K562 (cell line): Measurements from ENCODE around the gene DYSF. TPM values are rescaled to one million over a fixed set of nuclear protein-coding genes. Genes with fewer than 3 reads are reported as not detected.

Source experiments
- ATAC-seq: fragments of 200-7000 bp; cut with Tn5 transposase; 3 replicates; pipeline ENCODE4 v1.9.1; 2020; ENCODE audit warnings: moderate library complexity
- BruUV-seq: library from RNA; stranded (reverse); fragments of 400-500 nt; replicated peaks from 2 replicates; lab custom pipeline; 2021; lab: Mats Ljungman, UMichigan
- CTCF ChIA-PET: fragments of 300-600 bp; formaldehyde crosslinking; extraction: SDS; loops from one replicate; lab custom pipeline; 2021; ENCODE audit warnings: low intra/inter-chr PET ratio; lab: Yijun Ruan, JAX
- POLR2A ChIA-PET: fragments of 300-600, 350-650 bp; sonication (Branson Sonifier 250); formaldehyde crosslinking; extraction: SDS; loops from one replicate; lab custom pipeline; 2021; ENCODE audit warnings: antibody characterized with exemption, inconsistent platforms; lab: Yijun Ruan, JAX
- DNase-seq, 4 experiments: peaks; one replicate each; pipeline versions ENCODE4 v3.0.0 to v3.0.0-alpha.2; 2011 to 2018; ENCODE audit warnings: low spot score in 3 of 4, mixed read lengths in 3 of 4; ENCODE audit errors: extremely low read depth in 1 of 4
- FAIRE-seq: peaks from 2 replicates; lab custom pipeline; 2011; peaks lifted over from hg19 to GRCh38; lab: Jason Lieb, UNC
- H2AFZ ChIP-seq: 2 replicates; pipeline ENCODE4 v1.6.0; 2011; ENCODE audit warnings: low read depth, low read length, control low read depth, inconsistent platforms
- H3K27ac ChIP-seq: fragments of 200-600 bp; 3 replicates; pipeline ENCODE4 v1.8.0; 2011; ENCODE audit warnings: low read depth, mild to moderate bottlenecking, control low read depth, inconsistent platforms, low read length, moderate library complexity, mixed read lengths; ENCODE audit errors: extremely low read depth
- H3K27me3 ChIP-seq, 2 experiments: fragments of 300-600 bp in 1 of 2; 2 replicates in 1 of 2; 3 replicates in 1 of 2; pipeline versions ENCODE4 v1.6.0 to v1.8.0; 2011; ENCODE audit warnings: inconsistent platforms in 2 of 2, low read length in 2 of 2, mild to moderate bottlenecking in 1 of 2, mixed read lengths in 1 of 2, moderate library complexity in 1 of 2; ENCODE audit not compliant: control insufficient read depth in 2 of 2, insufficient read depth in 2 of 2
- H3K36me3 ChIP-seq: fragments of 300-600 bp; 3 replicates; pipeline ENCODE4 v1.8.0; 2011; ENCODE audit warnings: mild to moderate bottlenecking, low read length, inconsistent platforms; ENCODE audit not compliant: control insufficient read depth, insufficient read depth
- H3K4me1 ChIP-seq, 2 experiments: fragments of 200-600 bp in 1 of 2; replicated peaks in 1 of 2; 2 replicates in 1 of 2; 3 replicates in 1 of 2; pipeline versions ENCODE4 v1.5.1 to v1.8.0; 2011; ENCODE audit warnings: inconsistent platforms in 2 of 2, low read length in 2 of 2, mild to moderate bottlenecking in 1 of 2, mixed read lengths in 1 of 2, moderate library complexity in 1 of 2; ENCODE audit not compliant: control insufficient read depth in 2 of 2, insufficient read depth in 2 of 2
- H3K4me2 ChIP-seq: 2 replicates; pipeline ENCODE4 v1.6.1; 2011; ENCODE audit warnings: low read length, control low read depth, inconsistent platforms, mixed read lengths; ENCODE audit not compliant: insufficient read depth
- H3K4me3 ChIP-seq: fragments of 200-600 bp; sonication (generic), shearing (Covaris generic); 2 replicates; pipeline ENCODE4 v1.5.1; 2016; ENCODE audit warnings: control low read depth, inconsistent platforms
- H3K79me2 ChIP-seq: fragments of 200-600 bp; 3 replicates; pipeline ENCODE4 v1.8.0; 2011; ENCODE audit warnings: low read length, inconsistent platforms; ENCODE audit not compliant: control insufficient read depth, insufficient read depth
- H3K9ac ChIP-seq, 2 experiments: 2 replicates each; pipeline versions ENCODE4 v1.6.0 to v1.6.1; 2011; ENCODE audit warnings: low read depth in 2 of 2, low read length in 2 of 2, control low read depth in 1 of 2, inconsistent platforms in 1 of 2, mild to moderate bottlenecking in 1 of 2, mixed read lengths in 1 of 2; ENCODE audit not compliant: insufficient read depth in 1 of 2
- H3K9me1 ChIP-seq: one replicate; pipeline ENCODE4 v1.6.0; 2011; ENCODE audit warnings: inconsistent platforms, mild to moderate bottlenecking, low read length, moderate library complexity; ENCODE audit not compliant: control insufficient read depth, insufficient read depth
- H3K9me3 ChIP-seq: replicated peaks from 2 replicates; pipeline ENCODE4 v1.5.1; 2011; ENCODE audit warnings: low read depth, low read length, inconsistent platforms; ENCODE audit not compliant: control insufficient read depth, insufficient read depth
- H4K20me1 ChIP-seq: replicated peaks from 2 replicates; pipeline ENCODE4 v1.6.1; 2011; ENCODE audit warnings: low read length, inconsistent platforms, mixed read lengths; ENCODE audit not compliant: control insufficient read depth, insufficient read depth
- FUS ChIP-seq: fragments of 200-400 bp; formaldehyde crosslinking; optimal IDR thresholded peaks from 2 replicates; pipeline ENCODE3; 2017; ENCODE audit warnings: low read depth, low read length
- HLTF ChIP-seq: fragments of 450-650 bp; IDR thresholded peaks from 2 replicates; pipeline ENCODE4 v1.6.1; 2016
- PTTG1 ChIP-seq: fragments of 450-650 bp; IDR thresholded peaks from 2 replicates; pipeline ENCODE4 v1.6.1; 2016; ENCODE audit warnings: low read depth, mild to moderate bottlenecking, missing genetic modification characterization, missing compliant biosample characterization
- RNF2 ChIP-seq: sonication (generic); IDR thresholded peaks from 2 replicates; pipeline ENCODE4 v1.6.1; 2016
- SP2 ChIP-seq: IDR thresholded peaks from 2 replicates; pipeline ENCODE4 v1.6.1; 2011; ENCODE audit warnings: mild to moderate bottlenecking, low read depth, low read length, moderate library complexity; ENCODE audit not compliant: poor library complexity, severe bottlenecking; ENCODE audit errors: extremely low read depth
- ZBTB8A ChIP-seq: fragments of 450-650 bp; IDR thresholded peaks from 2 replicates; pipeline ENCODE4 v1.6.1; 2018; ENCODE audit warnings: mild to moderate bottlenecking, moderate library complexity; ENCODE audit not compliant: partially characterized antibody
- ZNF449 ChIP-seq: fragments of 250-450 bp; sonication (Bioruptor Pico); IDR thresholded peaks from 2 replicates; pipeline ENCODE4 v1.8.0; 2022; ENCODE audit warnings: moderate library complexity, mild to moderate bottlenecking, inconsistent platforms
- ZNF695 ChIP-seq: fragments of 450-650 bp; formaldehyde crosslinking; IDR thresholded peaks from 2 replicates; pipeline ENCODE4 v1.4.0; 2020; ENCODE audit warnings: mild to moderate bottlenecking, moderate library complexity
- WGBS: fragments of 100-300 bp; shearing (Covaris generic); methylation state at CpG from one replicate; pipeline ENCODE4 v1.1.6; 2016; ENCODE audit warnings: low coverage, mixed read lengths; ENCODE audit not compliant: insufficient coverage; ENCODE audit errors: missing lambda C conversion rate; 5-methylcytosine and 5-hydroxymethylcytosine counted together
- in situ Hi-C: fragments of 300-500 bp; cut with MboI; formaldehyde crosslinking; loops from 4 replicates; pipeline ENCODE4 v1.15.0; 2018; ENCODE audit warnings: inconsistent platforms, mixed read lengths
- intact Hi-C: fragments of 100-400 bp; cut with micrococcal nuclease; formaldehyde crosslinking; loops from 2 replicates; pipeline ENCODE4 v1.14.2; 2022
- polyA plus RNA-seq, 8 experiments: library from polyadenylated mRNA; depleted of rRNA in 4 of 8; stranded (reverse) in 5 of 8; unstranded in 3 of 8; fragments of >200 nt; fragmentation: Nextera tagmentation in 2 of 8; fragmentation: Illumina TruSeq in 1 of 8; extraction: Ambion mirVana in 2 of 8; extraction: Trizol in 1 of 8; gene quantifications; 2 replicates each; pipeline versions ENCODE4 v1.2.1 to v1.2.3, GENCODE V29; 2011 to 2014; ENCODE audit warnings: inconsistent platforms in 1 of 8, missing spikeins in 1 of 8
- total RNA-seq, 7 experiments: library from RNA; depleted of rRNA in 6 of 7; stranded (reverse); fragments of >200 nt in 6 of 7; fragmentation: Illumina TruSeq in 2 of 7; extraction: Trizol in 2 of 7; gene quantifications; 2 replicates each; pipeline versions ENCODE4 v1.2.1 to v1.2.3, GENCODE V29; 2011 to 2021; ENCODE audit warnings: low replicate concordance in 1 of 7

Gene DYSF
- total and polyA plus RNA-seq, 9 of the 15 experiments (the other 6 are each of a cell fraction or from before 2014, with no cell fraction given): 0.01 to 0.80 (median 0.29) TPM

DNA sequence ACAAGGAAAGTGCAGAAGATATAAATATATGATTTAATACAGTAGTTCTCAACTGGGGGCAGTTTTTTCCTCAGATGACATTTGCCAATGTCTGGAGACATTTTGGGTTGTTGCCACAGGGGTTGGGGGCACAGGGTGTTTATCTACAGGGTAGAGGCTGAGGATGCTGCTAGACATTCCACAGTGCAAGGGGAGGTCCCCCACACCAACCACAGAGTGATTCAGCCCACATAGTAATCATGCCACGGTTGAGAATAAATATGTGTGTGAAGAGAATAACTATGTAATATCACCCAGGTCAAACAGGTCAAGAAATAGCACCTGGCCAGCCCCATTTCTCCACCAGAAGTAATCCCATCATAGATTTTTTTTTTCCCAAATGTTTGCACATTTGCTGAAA is 17.9 kb downstream of the DYSF start (continued):
- no peak for TF ChIP-seq ZBTB8A

- DNase-seq: no peak
- ChIA-PET CTCF (no interaction called here), POLR2A (no interaction called here)
- no peaks in the 10 kb centered on the region for H3K79me2 ChIP-seq
- H4K20me1 ChIP-seq: no peaks in the 10 kb centered on the region
- peaks cover 0 to 2% of the 10 kb centered on the region in 2 experiments; a peak in 2 of 5 replicates for H3K4me1 ChIP-seq
- H3K4me2 ChIP-seq: no peak overlapping the region
- H2AFZ ChIP-seq: no peak overlapping the region
- H3K9ac ChIP-seq: no peak overlapping the region
- no peaks in the 10 kb centered on the region for H3K9me3 ChIP-seq
- FAIRE-seq: no peak
- intact Hi-C loops: no loop called here
- in situ Hi-C loops: no loop called here
- no peak overlapping the region for H3K27ac ChIP-seq
- WGBS: 22% methylated on average over 2 of the region's 2 CpGs
- TF ChIP-seq ZNF449: no peak
- TF ChIP-seq PTTG1: no peak
- TF ChIP-seq ZNF695 (CRISPR knock-in tag): no peak
- TF ChIP-seq RNF2: no peak
- no peak for TF ChIP-seq SP2
- TF ChIP-seq HLTF: no peak
- TF ChIP-seq FUS: no peak
- TF ChIP-seq, all 486 proteins: peak for 0
- peaks cover 10 to 12% of the 10 kb centered on the region in 2 experiments; a peak in 3 of 5 replicates for H3K27me3 ChIP-seq
- BruUV-seq: no TSS peak
- H3K4me3 ChIP-seq: no peak overlapping the region
- ATAC-seq: no peak
- H3K36me3 ChIP-seq: no peaks in the 10 kb centered on the region
- no peaks in the 10 kb centered on the region for H3K9me1 ChIP-seq
Observed at GRCh38 chr2:71472019-71472418, 18.7 kb downstream of the DYSF start.
